Astrocyte (in vitro differentiated cells and primary cell): ENCODE data around the gene EML6. TPM values are rescaled to one million over a fixed set of nuclear protein-coding genes. Genes with fewer than 3 reads are reported as not detected.
"Not testable (repeated sequence)": the region's sequence is repeated elsewhere in the genome, so short reads cannot be mapped to it uniquely, and the experiment has no call there.

Source experiments
- DNase-seq: peaks from one replicate; pipeline ENCODE4 v3.0.0-alpha.2; 2010; ENCODE audit warnings: low read depth
- FAIRE-seq: peaks from 2 replicates; lab custom pipeline; 2011; peaks lifted over from hg19 to GRCh38; lab: Jason Lieb, UNC
- H2AFZ ChIP-seq: 2 replicates; pipeline ENCODE4 v1.6.0; 2012; ENCODE audit warnings: low read depth, low read length, inconsistent platforms
- H3K27ac ChIP-seq: 2 replicates; pipeline ENCODE4 v1.5.1; 2011; ENCODE audit warnings: low read depth, low read length, inconsistent platforms
- H3K27me3 ChIP-seq: 2 replicates; pipeline ENCODE4 v1.6.0; 2011; ENCODE audit warnings: low read length, inconsistent platforms; ENCODE audit not compliant: insufficient read depth
- H3K36me3 ChIP-seq: 2 replicates; pipeline ENCODE4 v1.5.1; 2011; ENCODE audit warnings: low read length, inconsistent platforms; ENCODE audit not compliant: insufficient read depth
- H3K4me1 ChIP-seq: 2 replicates; pipeline ENCODE4 v1.5.1; 2011; ENCODE audit warnings: low read length, inconsistent platforms; ENCODE audit not compliant: insufficient read depth
- H3K4me2 ChIP-seq: 2 replicates; pipeline ENCODE4 v1.6.0; 2012; ENCODE audit warnings: low read length, inconsistent platforms
- H3K4me3 ChIP-seq: 2 replicates; pipeline ENCODE4 v1.5.1; 2011; ENCODE audit warnings: low read depth, mild to moderate bottlenecking, low read length, inconsistent platforms; ENCODE audit not compliant: insufficient read depth
- H3K79me2 ChIP-seq: 2 replicates; pipeline ENCODE4 v1.6.0; 2012; ENCODE audit warnings: mild to moderate bottlenecking, low read length, inconsistent platforms; ENCODE audit not compliant: insufficient read depth
- H3K9ac ChIP-seq: 2 replicates; pipeline ENCODE4 v1.6.0; 2012; ENCODE audit warnings: mild to moderate bottlenecking, low read length, inconsistent platforms
- H3K9me3 ChIP-seq: 2 replicates; pipeline ENCODE4 v1.5.1; 2012; ENCODE audit warnings: low read depth, mild to moderate bottlenecking, low read length, inconsistent platforms; ENCODE audit not compliant: insufficient read depth
- H4K20me1 ChIP-seq: 2 replicates; pipeline ENCODE4 v1.6.0; 2012; ENCODE audit warnings: low read length, inconsistent platforms; ENCODE audit not compliant: insufficient read depth
- H3K27ac Mint-ChIP-seq: one replicate; pipeline ENCODE4 v1.8.0; 2021; ENCODE audit warnings: mild to moderate bottlenecking, mixed read lengths; ENCODE audit not compliant: unreplicated experiment
- H3K27me3 Mint-ChIP-seq: one replicate; pipeline ENCODE4 v1.8.0; 2021; ENCODE audit warnings: low read depth, mixed read lengths; ENCODE audit not compliant: unreplicated experiment
- H3K36me3 Mint-ChIP-seq: one replicate; pipeline ENCODE4 v1.8.0; 2021; ENCODE audit warnings: low read depth, mixed read lengths; ENCODE audit not compliant: unreplicated experiment
- H3K4me1 Mint-ChIP-seq: one replicate; pipeline ENCODE4 v1.8.0; 2021; ENCODE audit warnings: low read depth, mixed read lengths; ENCODE audit not compliant: unreplicated experiment
- H3K4me3 Mint-ChIP-seq: one replicate; pipeline ENCODE4 v1.8.0; 2021; ENCODE audit warnings: mild to moderate bottlenecking, moderate library complexity, mixed read lengths; ENCODE audit not compliant: unreplicated experiment
- H3K9me3 Mint-ChIP-seq: one replicate; pipeline ENCODE4 v1.8.0; 2021; ENCODE audit warnings: mild to moderate bottlenecking, mixed read lengths; ENCODE audit not compliant: unreplicated experiment
- EZH2 ChIP-seq: IDR thresholded peaks from 2 replicates; pipeline ENCODE4 v1.6.1; 2012; ENCODE audit warnings: mild to moderate bottlenecking, low read length, inconsistent platforms; ENCODE audit not compliant: insufficient read depth
- total RNA-seq: library from RNA; stranded (reverse); gene quantifications from 2 replicates; pipeline ENCODE4 v1.2.1, GENCODE V29; 2021
- TF ChIP-seq, protein P1 (sequence below): IDR thresholded peaks from 2 replicates; pipeline ENCODE4 v1.5.1; 2011; ENCODE audit warnings: low read depth, mild to moderate bottlenecking, inconsistent platforms, low read length, moderate library complexity; ENCODE audit not compliant: insufficient read depth

The EML6 gene
- total RNA-seq, 1 donor from 2014 or later, result 0.23 TPM

DNA sequence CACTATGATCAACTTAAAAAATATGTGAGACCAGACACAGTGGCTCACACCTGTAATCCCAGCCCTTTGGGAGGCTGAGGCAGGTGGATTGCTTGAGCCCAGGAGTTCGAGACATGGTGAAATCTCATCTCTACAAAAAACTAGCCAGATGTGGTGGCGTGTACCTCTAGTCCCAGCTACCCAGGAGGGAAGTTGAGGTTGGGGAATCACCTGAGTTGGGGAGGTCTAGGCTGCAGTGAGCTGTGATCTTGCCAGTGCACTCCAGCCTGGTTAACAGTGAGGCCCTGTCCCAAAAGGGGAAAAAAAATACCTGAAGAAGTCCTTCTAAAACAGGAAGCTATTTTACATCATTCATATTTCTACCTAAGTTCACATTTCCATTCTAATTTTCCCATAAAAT, 144.0 kb downstream of the EML6 start:
- H3K4me2 ChIP-seq, result no peak overlapping the region
- Mint-ChIP-seq H3K36me3 (no peaks in the 10 kb centered on the region), H3K27ac (no peak overlapping the region), H3K4me3 (no peak overlapping the region), H3K4me1 (no peaks in the 10 kb centered on the region), H3K27me3 (no peaks in the 10 kb centered on the region), H3K9me3 (no peaks in the 10 kb centered on the region)
- no peaks in the 10 kb centered on the region for H3K36me3 ChIP-seq
- H3K9ac ChIP-seq, result no peak overlapping the region
- FAIRE-seq, result no peak
- H4K20me1 ChIP-seq, result no peaks in the 10 kb centered on the region
- TF ChIP-seq, protein P1, sequence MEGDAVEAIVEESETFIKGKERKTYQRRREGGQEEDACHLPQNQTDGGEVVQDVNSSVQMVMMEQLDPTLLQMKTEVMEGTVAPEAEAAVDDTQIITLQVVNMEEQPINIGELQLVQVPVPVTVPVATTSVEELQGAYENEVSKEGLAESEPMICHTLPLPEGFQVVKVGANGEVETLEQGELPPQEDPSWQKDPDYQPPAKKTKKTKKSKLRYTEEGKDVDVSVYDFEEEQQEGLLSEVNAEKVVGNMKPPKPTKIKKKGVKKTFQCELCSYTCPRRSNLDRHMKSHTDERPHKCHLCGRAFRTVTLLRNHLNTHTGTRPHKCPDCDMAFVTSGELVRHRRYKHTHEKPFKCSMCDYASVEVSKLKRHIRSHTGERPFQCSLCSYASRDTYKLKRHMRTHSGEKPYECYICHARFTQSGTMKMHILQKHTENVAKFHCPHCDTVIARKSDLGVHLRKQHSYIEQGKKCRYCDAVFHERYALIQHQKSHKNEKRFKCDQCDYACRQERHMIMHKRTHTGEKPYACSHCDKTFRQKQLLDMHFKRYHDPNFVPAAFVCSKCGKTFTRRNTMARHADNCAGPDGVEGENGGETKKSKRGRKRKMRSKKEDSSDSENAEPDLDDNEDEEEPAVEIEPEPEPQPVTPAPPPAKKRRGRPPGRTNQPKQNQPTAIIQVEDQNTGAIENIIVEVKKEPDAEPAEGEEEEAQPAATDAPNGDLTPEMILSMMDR, result no peak
- TF ChIP-seq EZH2, result no peak
- H3K4me1 ChIP-seq, result no peaks in the 10 kb centered on the region
- H2AFZ ChIP-seq, result no peak overlapping the region
- no peak overlapping the region for H3K4me3 ChIP-seq
- H3K27ac ChIP-seq, result no peak overlapping the region
- no peaks in the 10 kb centered on the region for H3K9me3 ChIP-seq
- H3K79me2 ChIP-seq, result no peaks in the 10 kb centered on the region
- H3K27me3 ChIP-seq, result no peaks in the 10 kb centered on the region
- DNase-seq, result no peak

DNA sequence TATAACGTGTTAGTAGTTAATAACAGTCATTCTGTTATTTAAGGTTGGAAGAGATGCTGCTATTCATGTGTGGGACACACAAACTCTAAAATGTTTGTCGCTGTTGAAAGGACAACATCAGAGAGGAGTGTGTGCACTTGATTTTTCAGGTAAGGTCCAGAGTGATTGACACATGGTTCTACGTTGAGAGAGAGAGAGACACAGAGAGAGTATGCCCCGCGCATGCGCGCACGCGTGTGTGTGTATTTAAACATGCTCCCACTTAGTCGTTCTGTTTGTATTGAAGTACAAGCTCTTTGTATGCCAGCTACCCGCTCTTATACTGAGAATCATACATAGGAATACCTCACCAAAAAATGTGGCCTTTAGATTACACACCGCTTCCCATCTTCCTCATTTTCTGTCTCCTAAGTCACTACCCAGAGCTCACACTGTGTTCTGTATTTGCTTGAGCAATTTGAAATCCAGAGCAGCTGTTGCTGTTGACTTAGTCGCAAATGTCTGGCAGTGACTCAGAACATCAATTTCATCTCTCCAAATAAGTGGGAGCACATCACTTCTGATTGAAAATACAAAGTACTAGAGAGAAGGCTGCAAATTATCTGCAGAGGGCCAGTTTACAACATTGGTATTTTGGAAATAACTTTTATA, 148.1 kb downstream of the EML6 start:
- Mint-ChIP-seq H3K27me3 (no peaks in the 10 kb centered on the region), H3K27ac (no peak overlapping the region), H3K4me3 (no peak overlapping the region), H3K36me3 (no peaks in the 10 kb centered on the region), H3K9me3 (no peaks in the 10 kb centered on the region), H3K4me1 (no peaks in the 10 kb centered on the region)
- H3K27me3 ChIP-seq, result no peaks in the 10 kb centered on the region
- H4K20me1 ChIP-seq, result no peaks in the 10 kb centered on the region
- H3K4me3 ChIP-seq, result no peak overlapping the region
- FAIRE-seq (no peak), DNase-seq (no peak)
- H3K4me1 ChIP-seq, result no peaks in the 10 kb centered on the region
- no peaks in the 10 kb centered on the region for H3K9me3 ChIP-seq
- H3K27ac ChIP-seq, result no peak overlapping the region
- H3K36me3 ChIP-seq, result no peaks in the 10 kb centered on the region
- H3K9ac ChIP-seq, result no peak overlapping the region
- TF ChIP-seq, protein P1, result no peak
- TF ChIP-seq EZH2, result no peak
- H2AFZ ChIP-seq, result no peak overlapping the region
- H3K4me2 ChIP-seq, result no peak overlapping the region
- no peaks in the 10 kb centered on the region for H3K79me2 ChIP-seq

- Histone ChIP-seq H3K9me3 (no peaks in the 10 kb centered on the region), H3K27me3 (no peaks in the 10 kb centered on the region), H3K4me3 (no peak overlapping the region), H3K9ac (no peak overlapping the region), H2AFZ (no peak overlapping the region), H4K20me1 (no peaks in the 10 kb centered on the region), H3K36me3 (no peaks in the 10 kb centered on the region), H3K4me2 (no peak overlapping the region), H3K27ac (no peak overlapping the region), H3K4me1 (no peaks in the 10 kb centered on the region), H3K79me2 (no peaks in the 10 kb centered on the region)
- no peak overlapping the region for H3K4me3 Mint-ChIP-seq
- H3K36me3 Mint-ChIP-seq, result no peaks in the 10 kb centered on the region
- DNase-seq (no peak), FAIRE-seq (no peak)
- no peaks in the 10 kb centered on the region for H3K27me3 Mint-ChIP-seq
- H3K27ac Mint-ChIP-seq, result no peak overlapping the region
- TF ChIP-seq EZH2, result no peak
- TF ChIP-seq, protein P1, result no peak
- no peaks in the 10 kb centered on the region for H3K4me1 Mint-ChIP-seq
- H3K9me3 Mint-ChIP-seq, result no peaks in the 10 kb centered on the region
These were observed 149.3 kb downstream of the EML6 start for GRCh38 chr2:54872780-54873179.

- FAIRE-seq, H3K36me3 ChIP-seq, H3K4me3 ChIP-seq, H4K20me1 ChIP-seq, H2AFZ ChIP-seq, H3K9me3 Mint-ChIP-seq, DNase-seq, H3K27ac ChIP-seq, H3K4me1 Mint-ChIP-seq, H3K9me3 ChIP-seq, H3K79me2 ChIP-seq, H3K4me2 ChIP-seq, H3K27me3 ChIP-seq, H3K36me3 Mint-ChIP-seq, H3K9ac ChIP-seq, H3K27ac Mint-ChIP-seq, H3K4me3 Mint-ChIP-seq, H3K4me1 ChIP-seq, H3K27me3 Mint-ChIP-seq: not testable (repeated sequence)
These were observed 149.8 kb downstream of the EML6 start for GRCh38 chr2:54873236-54873635.
